ENCODE data around the gene ACTG1.

- TF ChIP-seq CTCF (conservative IDR thresholded peaks at IDR 0.05) (no peak), ZFX (IDR thresholded peaks at IDR 0.05) (no peak)
Measured at GRCh38 chr17:81500047-81500446, 12.6 kb downstream of the ACTG1 start.
